ENCODE results near the gene SLC16A6.
"Not testable (repeated sequence)": the region's sequence is repeated elsewhere in the genome, so short reads cannot be mapped to it uniquely, and the experiment has no call there.

SLC16A6 gene

GRCh38 chr17:68231541-68231940, 59.4 kb downstream of the SLC16A6 start:
- Histone ChIP-seq H3K9ac (ENCODE audit: low read length) (no peak overlapping the region), H3K4me3 (ENCODE audit: low read length) (no peak overlapping the region), H3K4me2 (ENCODE audit: low read depth, low read length) (no peak overlapping the region), H3K27me3 (replicated peaks; ENCODE audit: insufficient read depth, low read length) (no peaks in the 10 kb centered on the region), H3K9me2 (replicated peaks; ENCODE audit: insufficient read depth, low read length) (no peaks in the 10 kb centered on the region), H3K9me3 (replicated peaks; ENCODE audit: insufficient read depth, low read length) (no peaks in the 10 kb centered on the region), H3K79me2 (ENCODE audit: low read length) (peaks cover 5% of the 10 kb centered on the region), H2AFZ (ENCODE audit: low read length) (no peak overlapping the region), H3K27ac (ENCODE audit: low read length) (no peak overlapping the region), H4K20me1 (ENCODE audit: insufficient read depth, low read length) (no peaks in the 10 kb centered on the region), H3K4me1 (ENCODE audit: low read length) (peaks cover 13% of the 10 kb centered on the region), H3K36me3 (replicated peaks; ENCODE audit: insufficient read depth, low read length) (no peaks in the 10 kb centered on the region), H3F3A (ENCODE audit: insufficient read depth, low read length) (peaks cover 17% of the 10 kb centered on the region)
- no peak for TF ChIP-seq CTCF (IDR thresholded peaks at IDR 0.05; ENCODE audit: low read length)
- TF ChIP-seq EZH2 (optimal IDR thresholded peaks at IDR 0.05; ENCODE audit: low read depth, low read length) = no peak
- TF ChIP-seq EZH2phosphoT487 (IDR thresholded peaks at IDR 0.05; ENCODE audit: low read length) = no peak
- no peak for DNase-seq

- H3K27me3 ChIP-seq (replicated peaks; ENCODE audit: insufficient read depth, low read length); H3K9me3 ChIP-seq (replicated peaks; ENCODE audit: insufficient read depth, low read length); H3K9me2 ChIP-seq (replicated peaks; ENCODE audit: insufficient read depth, low read length); H3K9ac ChIP-seq (ENCODE audit: low read length); H3K4me2 ChIP-seq (ENCODE audit: low read depth, low read length); H4K20me1 ChIP-seq (ENCODE audit: insufficient read depth, low read length); H3K36me3 ChIP-seq (replicated peaks; ENCODE audit: insufficient read depth, low read length); H3K27ac ChIP-seq (ENCODE audit: low read length); DNase-seq; H3K79me2 ChIP-seq (ENCODE audit: low read length); H3K4me3 ChIP-seq (ENCODE audit: low read length); H2AFZ ChIP-seq (ENCODE audit: low read length): not testable (repeated sequence)
- Histone ChIP-seq H3K4me1 (ENCODE audit: low read length) (peaks cover 11% of the 10 kb centered on the region), H3F3A (ENCODE audit: insufficient read depth, low read length) (peaks cover 13% of the 10 kb centered on the region)
Observed at GRCh38 chr17:68231131-68231530, 59.8 kb downstream of the SLC16A6 start.

GRCh38 chr17:68229619-68230018, 61.3 kb downstream of the SLC16A6 start:
- no peak for DNase-seq
- Histone ChIP-seq H3K9ac (ENCODE audit: low read length) (no peak overlapping the region), H2AFZ (ENCODE audit: low read length) (no peak overlapping the region), H3K27me3 (replicated peaks; ENCODE audit: insufficient read depth, low read length) (no peaks in the 10 kb centered on the region), H3K9me2 (replicated peaks; ENCODE audit: insufficient read depth, low read length) (no peaks in the 10 kb centered on the region), H3K79me2 (ENCODE audit: low read length) (peaks cover 5% of the 10 kb centered on the region), H3K36me3 (replicated peaks; ENCODE audit: insufficient read depth, low read length) (no peaks in the 10 kb centered on the region), H3K4me2 (ENCODE audit: low read depth, low read length) (no peak overlapping the region), H4K20me1 (ENCODE audit: insufficient read depth, low read length) (no peaks in the 10 kb centered on the region), H3K4me3 (ENCODE audit: low read length) (no peak overlapping the region), H3K9me3 (replicated peaks; ENCODE audit: insufficient read depth, low read length) (no peaks in the 10 kb centered on the region), H3K4me1 (ENCODE audit: low read length) (peaks cover 3% of the 10 kb centered on the region), H3K27ac (ENCODE audit: low read length) (no peak overlapping the region), H3F3A (ENCODE audit: insufficient read depth, low read length) (peaks cover 3% of the 10 kb centered on the region; the same call in 1 of the 2 replicates)
- TF ChIP-seq EZH2phosphoT487 (IDR thresholded peaks at IDR 0.05; ENCODE audit: low read length) = no peak
- no peak for TF ChIP-seq CTCF (IDR thresholded peaks at IDR 0.05; ENCODE audit: low read length)
- no peak for TF ChIP-seq EZH2 (optimal IDR thresholded peaks at IDR 0.05; ENCODE audit: low read depth, low read length)

- no peaks in the 10 kb centered on the region for H3K27me3 ChIP-seq (replicated peaks; ENCODE audit: insufficient read depth, low read length)
- H3K9me2 ChIP-seq (replicated peaks; ENCODE audit: insufficient read depth, low read length) = no peaks in the 10 kb centered on the region
- DNase-seq = no peak
- H2AFZ ChIP-seq (ENCODE audit: low read length) = no peak overlapping the region
- no peaks in the 10 kb centered on the region for H4K20me1 ChIP-seq (ENCODE audit: insufficient read depth, low read length)
- no peaks in the 10 kb centered on the region for H3F3A ChIP-seq (ENCODE audit: insufficient read depth, low read length)
- H3K79me2 ChIP-seq (ENCODE audit: low read length) = peaks cover 4% of the 10 kb centered on the region
- no peaks in the 10 kb centered on the region for H3K9me3 ChIP-seq (replicated peaks; ENCODE audit: insufficient read depth, low read length)
- no peak overlapping the region for H3K4me3 ChIP-seq (ENCODE audit: low read length)
- no peak overlapping the region for H3K27ac ChIP-seq (ENCODE audit: low read length)
- TF ChIP-seq EZH2phosphoT487 (IDR thresholded peaks at IDR 0.05; ENCODE audit: low read length) = no peak
- TF ChIP-seq EZH2 (optimal IDR thresholded peaks at IDR 0.05; ENCODE audit: low read depth, low read length) = no peak
- TF ChIP-seq CTCF (IDR thresholded peaks at IDR 0.05; ENCODE audit: low read length) = no peak
- H3K9ac ChIP-seq (ENCODE audit: low read length) = no peak overlapping the region
- no peak overlapping the region for H3K4me2 ChIP-seq (ENCODE audit: low read depth, low read length)
- H3K4me1 ChIP-seq (ENCODE audit: low read length) = no peaks in the 10 kb centered on the region; the same call in 1 of the 2 replicates
- H3K36me3 ChIP-seq (replicated peaks; ENCODE audit: insufficient read depth, low read length) = no peaks in the 10 kb centered on the region
Observed at GRCh38 chr17:68228817-68229570, 61.9 kb downstream of the SLC16A6 start.

GRCh38 chr17:68228039-68228680, 62.8 kb downstream of the SLC16A6 start:
- H3K9ac ChIP-seq (ENCODE audit: low read length); H3K27me3 ChIP-seq (replicated peaks; ENCODE audit: insufficient read depth, low read length); H3K9me2 ChIP-seq (replicated peaks; ENCODE audit: insufficient read depth, low read length); H2AFZ ChIP-seq (ENCODE audit: low read length); H3K36me3 ChIP-seq (replicated peaks; ENCODE audit: insufficient read depth, low read length); H3K27ac ChIP-seq (ENCODE audit: low read length); DNase-seq; H3K4me2 ChIP-seq (ENCODE audit: low read depth, low read length); H3F3A ChIP-seq (ENCODE audit: insufficient read depth, low read length); H3K9me3 ChIP-seq (replicated peaks; ENCODE audit: insufficient read depth, low read length); H3K79me2 ChIP-seq (ENCODE audit: low read length); H4K20me1 ChIP-seq (ENCODE audit: insufficient read depth, low read length); H3K4me1 ChIP-seq (ENCODE audit: low read length); H3K4me3 ChIP-seq (ENCODE audit: low read length): not testable (repeated sequence)

All from MM.1S (cell line).